Esophagus squamous epithelium (tissue), 4 donors: ENCODE measurements around the gene P4HA3.

Source experiments
- CTCF ChIP-seq, 6 experiments: fragments of 450-650 bp in 4 of 6; fragments of 200-600 bp in 2 of 6; sonication (generic) in 2 of 6; IDR thresholded peaks; one replicate each; pipeline ENCODE4 v1.5.1; 2016 to 2019; ENCODE audit warnings: antibody characterized with exemption in 6 of 6, mild to moderate bottlenecking in 4 of 6, moderate library complexity in 4 of 6
- POLR2A ChIP-seq, 4 donors: fragments of 450-650 bp; IDR thresholded peaks; one replicate each; pipeline ENCODE4 v1.6.1; 2017; ENCODE audit warnings: antibody characterized with exemption in 4 of 4, mild to moderate bottlenecking in 4 of 4, moderate library complexity in 3 of 4

- TF ChIP-seq CTCF (IDR thresholded peaks at IDR 0.05) (no peak), POLR2A (IDR thresholded peaks at IDR 0.05) (no peak)
Observed at GRCh38 chr11:74221816-74222215, 89.6 kb downstream of the P4HA3 start.
